Immature natural killer cell (primary cell): ENCODE data around the gene RXRG. TPM values are rescaled to one million over a fixed set of nuclear protein-coding genes. Genes with fewer than 3 reads are reported as not detected.

ENCODE experiments used
- DNase-seq, 3 donors: peaks; one replicate each; pipeline ENCODE4 v3.0.0; 2022; ENCODE audit warnings: mixed read lengths in 1 of 3
- H3K27ac Mint-ChIP-seq, 6 donors: one replicate each; pipeline ENCODE4 v1.8.0; 2020; ENCODE audit warnings: mixed read lengths in 6 of 6, mild to moderate bottlenecking in 5 of 6, inconsistent platforms in 4 of 6, moderate library complexity in 3 of 6
- H3K27me3 Mint-ChIP-seq, 3 donors: one replicate each; pipeline ENCODE4 v1.8.0; 2020 to 2021; ENCODE audit warnings: low read depth in 3 of 3, mild to moderate bottlenecking in 3 of 3, mixed read lengths in 3 of 3, moderate library complexity in 3 of 3, inconsistent platforms in 1 of 3
- H3K36me3 Mint-ChIP-seq, 3 donors: one replicate each; pipeline ENCODE4 v1.8.0; 2020; ENCODE audit warnings: mixed read lengths in 3 of 3, inconsistent platforms in 2 of 3, mild to moderate bottlenecking in 2 of 3
- H3K4me1 Mint-ChIP-seq, 2 donors: one replicate each; pipeline ENCODE4 v1.8.0; 2020; ENCODE audit warnings: inconsistent platforms in 2 of 2, mild to moderate bottlenecking in 2 of 2, mixed read lengths in 2 of 2, moderate library complexity in 1 of 2
- H3K4me3 Mint-ChIP-seq, 5 donors: one replicate each; pipeline ENCODE4 v1.8.0; 2020; ENCODE audit warnings: mild to moderate bottlenecking in 5 of 5, mixed read lengths in 5 of 5, inconsistent platforms in 3 of 5, moderate library complexity in 3 of 5
- H3K9me3 Mint-ChIP-seq, 6 donors: one replicate each; pipeline ENCODE4 v1.8.0; 2020; ENCODE audit warnings: mild to moderate bottlenecking in 6 of 6, mixed read lengths in 6 of 6, inconsistent platforms in 4 of 6, moderate library complexity in 3 of 6
- polyA plus RNA-seq, 3 donors: library from polyadenylated mRNA; unstranded; fragments of 300-500 nt; fragmentation: Illumina TruSeq; gene quantifications; one replicate each; pipeline ENCODE4 v1.2.3, GENCODE V29; 2021

RXRG gene
- polyA plus RNA-seq, 3 donors from 2014 or later: not detected

- Mint-ChIP-seq H3K27me3 (peaks cover 4 to 12% (median 9%) of the 10 kb centered on the region in 3 donors), H3K36me3 (no peaks in the 10 kb centered on the region), H3K27ac (no peak overlapping the region), H3K4me1 (no peaks in the 10 kb centered on the region), H3K9me3 (peaks cover 0 to 2% (median 0%) of the 10 kb centered on the region in 6 donors), H3K4me3 (no peak overlapping the region)
- DNase-seq: no peak
Measured at GRCh38 chr1:165364568-165365133, 80.3 kb downstream of the RXRG start.

DNA sequence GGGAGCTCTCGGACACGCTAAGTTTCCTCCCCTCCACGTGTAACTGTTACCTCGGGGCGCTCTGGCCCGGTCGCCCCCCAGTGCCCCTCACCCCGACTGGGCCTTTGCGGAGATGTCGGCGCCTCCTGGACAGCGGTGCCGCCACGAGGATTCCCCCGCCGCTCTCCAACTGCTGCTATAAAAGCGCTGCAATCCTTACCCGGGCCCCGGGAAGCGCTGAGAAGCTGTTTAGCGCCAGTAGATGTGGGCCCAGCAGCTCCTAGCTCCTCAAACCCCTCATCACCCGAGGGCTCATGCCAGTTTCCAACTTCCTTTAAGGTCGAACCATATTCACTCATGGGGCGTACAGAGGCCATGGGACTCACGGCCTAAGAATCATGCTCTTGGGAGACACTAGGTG, 88.0 kb downstream of the RXRG start:
- DNase-seq: no peak
- no peaks in the 10 kb centered on the region for H3K4me1 Mint-ChIP-seq
- no peak overlapping the region for H3K4me3 Mint-ChIP-seq
- H3K36me3 Mint-ChIP-seq: no peaks in the 10 kb centered on the region
- H3K27me3 Mint-ChIP-seq: peaks cover 17 to 23% (median 21%) of the 10 kb centered on the region in 3 donors
- no peak overlapping the region for H3K27ac Mint-ChIP-seq
- peaks cover 0 to 5% (median 0%) of the 10 kb centered on the region in 6 donors for H3K9me3 Mint-ChIP-seq

GRCh38 chr1:165355977-165356811, 88.7 kb downstream of the RXRG start, which contains the start of gene LMX1A:
Gene LMX1A, minus strand, starts transcription at chr1:165356715. Its CDS starts 1,156 bp downstream, at chr1:165355559.
- no peak for DNase-seq
- peaks cover 22 to 28% (median 26%) of the 10 kb centered on the region in 3 donors for H3K27me3 Mint-ChIP-seq
- no peak within 1 kb of the TSS for H3K4me3 Mint-ChIP-seq
- no peaks in the 10 kb centered on the region for H3K4me1 Mint-ChIP-seq
- H3K27ac Mint-ChIP-seq: no peak within 1 kb of the TSS
- peaks cover 0 to 5% (median 0%) of the 10 kb centered on the region in 6 donors for H3K9me3 Mint-ChIP-seq
- H3K36me3 Mint-ChIP-seq: no peaks in the 10 kb centered on the region

DNA sequence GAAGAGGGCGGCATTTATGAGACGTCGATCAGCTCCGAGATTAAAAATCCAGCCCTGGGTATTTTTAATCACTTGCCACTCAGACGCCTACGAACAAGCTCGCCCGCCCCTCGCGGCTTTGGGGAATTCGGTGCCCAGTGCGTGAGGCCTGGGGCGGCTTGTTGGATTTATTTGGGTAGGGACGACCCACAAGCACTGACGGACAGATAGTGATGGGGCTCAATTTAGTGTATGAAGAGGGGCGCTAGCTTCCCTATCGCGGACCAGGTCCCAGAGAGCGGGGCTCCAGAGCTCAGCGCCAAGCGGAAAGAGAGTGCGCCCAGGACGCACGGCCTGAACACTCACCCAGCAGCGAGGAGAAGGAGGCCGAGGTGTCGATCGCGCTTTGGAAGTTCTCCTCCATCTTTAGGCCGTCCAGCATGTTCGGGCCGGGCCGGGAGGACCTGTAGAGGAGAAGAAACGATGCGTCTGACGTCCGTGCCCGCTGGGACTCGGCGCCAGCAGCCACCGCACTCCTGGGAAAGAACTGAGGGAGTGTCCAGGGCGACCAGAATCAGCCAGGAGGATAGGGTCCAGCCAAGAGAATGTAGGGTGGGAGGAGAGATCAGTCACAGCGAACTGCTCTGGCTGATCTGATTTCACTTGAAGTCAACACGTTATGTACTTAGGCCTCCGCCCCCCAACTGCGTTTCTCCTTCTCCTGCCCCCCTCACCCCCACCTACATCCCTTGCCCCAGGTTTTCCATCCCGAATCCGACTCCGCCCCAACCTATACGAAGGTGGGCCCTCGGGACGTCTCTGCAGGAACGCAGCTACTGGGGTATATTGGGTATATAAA, 89.6 kb downstream of the RXRG start:
- Mint-ChIP-seq H3K36me3 (no peaks in the 10 kb centered on the region), H3K4me1 (no peaks in the 10 kb centered on the region), H3K4me3 (no peak overlapping the region), H3K27me3 (peaks cover 22 to 33% (median 30%) of the 10 kb centered on the region in 3 donors), H3K9me3 (peaks cover 0 to 5% (median 0%) of the 10 kb centered on the region in 6 donors), H3K27ac (no peak overlapping the region)
- no peak for DNase-seq

- peaks cover 22 to 36% (median 32%) of the 10 kb centered on the region in 3 donors for H3K27me3 Mint-ChIP-seq
- no peaks in the 10 kb centered on the region for H3K4me1 Mint-ChIP-seq
- no peak overlapping the region for H3K27ac Mint-ChIP-seq
- H3K9me3 Mint-ChIP-seq: peaks cover 0 to 5% (median 0%) of the 10 kb centered on the region in 6 donors
- DNase-seq: no peak
- H3K36me3 Mint-ChIP-seq: no peaks in the 10 kb centered on the region
- H3K4me3 Mint-ChIP-seq: no peak overlapping the region
Measured at GRCh38 chr1:165354739-165355138, 90.2 kb downstream of the RXRG start.

GRCh38 chr1:165353731-165354671, 90.9 kb downstream of the RXRG start:
- H3K9me3 Mint-ChIP-seq: peaks cover 0 to 5% (median 0%) of the 10 kb centered on the region in 6 donors
- no peaks in the 10 kb centered on the region for H3K4me1 Mint-ChIP-seq
- H3K27me3 Mint-ChIP-seq: peaks cover 22 to 36% (median 33%) of the 10 kb centered on the region in 3 donors
- no peak overlapping the region for H3K4me3 Mint-ChIP-seq
- no peak overlapping the region for H3K27ac Mint-ChIP-seq
- no peak for DNase-seq
- no peaks in the 10 kb centered on the region for H3K36me3 Mint-ChIP-seq

- no peaks in the 10 kb centered on the region for H3K36me3 Mint-ChIP-seq
- H3K27me3 Mint-ChIP-seq: peaks cover 17 to 36% (median 35%) of the 10 kb centered on the region in 3 donors
- H3K9me3 Mint-ChIP-seq: peaks cover 0 to 4% (median 0%) of the 10 kb centered on the region in 6 donors
- no peak overlapping the region for H3K27ac Mint-ChIP-seq
- no peak overlapping the region for H3K4me3 Mint-ChIP-seq
- H3K4me1 Mint-ChIP-seq: no peaks in the 10 kb centered on the region
- DNase-seq: no peak
Measured at GRCh38 chr1:165352442-165353293, 92.3 kb downstream of the RXRG start.

- no peak overlapping the region for H3K27ac Mint-ChIP-seq
- H3K4me1 Mint-ChIP-seq: no peaks in the 10 kb centered on the region
Measured at GRCh38 chr1:165351863-165352441, 93.0 kb downstream of the RXRG start.

More at GRCh38 chr1:165351863-165352441, 93.0 kb downstream of the RXRG start:
- peaks cover 0 to 4% (median 0%) of the 10 kb centered on the region in 6 donors for H3K9me3 Mint-ChIP-seq
- H3K27me3 Mint-ChIP-seq: peaks cover 16 to 35% (median 29%) of the 10 kb centered on the region in 3 donors
- no peaks in the 10 kb centered on the region for H3K36me3 Mint-ChIP-seq
- no peak overlapping the region for H3K4me3 Mint-ChIP-seq
- no peak for DNase-seq

Other genes starting within 250 kb of the RXRG start
- not detected for gene LMX1A, start 88.4 kb downstream of the RXRG start, polyA plus RNA-seq
- gene LRRC52, start 98.9 kb upstream of the RXRG start, polyA plus RNA-seq: not detected
- 100 to 1,000 TPM in 2 of 3 donors, 10 to 100 TPM in 1; 81.6 to 149 (median 104) TPM for gene MGST3, start 186.1 kb upstream of the RXRG start, polyA plus RNA-seq